ENCODE measurements around the gene NAP1L1.

The NAP1L1 gene

DNA sequence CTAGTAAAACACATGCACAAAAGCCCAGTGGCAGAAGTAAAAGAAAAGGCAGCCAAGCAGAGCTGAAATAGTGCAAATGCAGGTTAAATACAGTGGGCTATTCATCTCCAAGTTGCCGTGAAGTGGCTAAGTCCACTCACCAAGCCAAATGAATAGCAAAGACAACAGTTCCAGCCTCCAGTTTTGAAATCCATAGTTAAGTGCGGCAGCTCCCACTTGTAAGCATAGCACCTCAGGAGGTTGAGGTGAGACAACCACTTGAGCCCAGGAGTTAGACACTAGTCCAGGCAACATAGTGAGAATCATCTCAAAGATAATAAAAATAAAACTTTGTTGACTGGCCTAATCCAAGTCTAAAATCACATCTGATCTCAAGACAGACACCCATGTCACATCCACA lies 43.1 kb downstream of the NAP1L1 start:
- Histone ChIP-seq H2BK5ac (ENCODE audit: low read depth, low read length, poor library complexity) (no peak overlapping the region), H2BK120ac (ENCODE audit: insufficient read depth, low read length, poor library complexity) (no peak overlapping the region), H3K4ac (ENCODE audit: low read depth, low read length) (no peak overlapping the region), H2AFZ (ENCODE audit: insufficient read depth, low read length, poor library complexity) (no peak overlapping the region), H4K8ac (ENCODE audit: low read depth, low read length) (no peak overlapping the region), H4K12ac (ENCODE audit: low read depth, low read length) (no peak overlapping the region), H3K14ac (ENCODE audit: low read length) (no peak overlapping the region), H3K27ac (ENCODE audit: low read depth, low read length) (no peak overlapping the region), H3K23ac (ENCODE audit: low read length) (no peak overlapping the region), H4K91ac (ENCODE audit: low read depth, low read length) (no peak overlapping the region), H3K27me3 (ENCODE audit: insufficient read depth, low read length) (no peaks in the 10 kb centered on the region), H2BK12ac (ENCODE audit: low read length) (no peak overlapping the region), H3K4me1 (ENCODE audit: control insufficient read depth in 1 of 2, insufficient read depth in 2 of 2, low read length in 2 of 2) (peaks cover 0 to 2% of the 10 kb centered on the region in 2 experiments), H3K9ac (ENCODE audit: low read length) (no peak overlapping the region), H3K9me3 (ENCODE audit: insufficient read depth, low read depth, low read length) (no peaks in the 10 kb centered on the region), H3K4me2 (ENCODE audit: low read length) (no peak overlapping the region), H3K79me2 (ENCODE audit: control insufficient read depth, insufficient read depth, low read length, poor library complexity) (no peaks in the 10 kb centered on the region), H3K18ac (ENCODE audit: low read length) (no peak overlapping the region), H3K79me1 (ENCODE audit: low read length) (no peaks in the 10 kb centered on the region), H2AK5ac (ENCODE audit: low read length) (no peak overlapping the region), H3K4me3 (ENCODE audit: low read depth, low read length) (no peak overlapping the region), H3K36me3 (ENCODE audit: control insufficient read depth in 1 of 2, insufficient read depth in 2 of 2, low read length in 2 of 2) (peaks cover 3 to 6% of the 10 kb centered on the region in 2 experiments)
- no peak for DNase-seq
- WGBS (ENCODE audit: extremely low coverage, insufficient coverage, insufficient read length): no CpG with 5 or more reads among the region's 2 CpGs

GRCh38 chr12:76040461-76040860 lies 44.0 kb downstream of the NAP1L1 start:
- no peak overlapping the region for H4K8ac ChIP-seq (ENCODE audit: low read depth, low read length)
- H2AK5ac ChIP-seq (ENCODE audit: low read length): no peak overlapping the region
- no peak overlapping the region for H3K4ac ChIP-seq (ENCODE audit: low read depth, low read length)
- no peak overlapping the region for H2BK120ac ChIP-seq (ENCODE audit: insufficient read depth, low read length, poor library complexity)
- H2BK5ac ChIP-seq (ENCODE audit: low read depth, low read length, poor library complexity): no peak overlapping the region
- no peak overlapping the region for H3K9ac ChIP-seq (ENCODE audit: low read length)
- H3K79me1 ChIP-seq (ENCODE audit: low read length): no peaks in the 10 kb centered on the region
- H3K79me2 ChIP-seq (ENCODE audit: control insufficient read depth, insufficient read depth, low read length, poor library complexity): no peaks in the 10 kb centered on the region
- no peak overlapping the region for H3K27ac ChIP-seq (ENCODE audit: low read depth, low read length)
- H3K14ac ChIP-seq (ENCODE audit: low read length): no peak overlapping the region
- no peak overlapping the region for H3K4me2 ChIP-seq (ENCODE audit: low read length)
- DNase-seq: no peak
- H3K27me3 ChIP-seq (ENCODE audit: insufficient read depth, low read length): no peaks in the 10 kb centered on the region
- H3K36me3 ChIP-seq (ENCODE audit: control insufficient read depth in 1 of 2, insufficient read depth in 2 of 2, low read length in 2 of 2): peaks cover 3 to 6% of the 10 kb centered on the region in 2 experiments
- no peaks in the 10 kb centered on the region for H3K9me3 ChIP-seq (ENCODE audit: insufficient read depth, low read depth, low read length)
- no peak overlapping the region for H3K4me3 ChIP-seq (ENCODE audit: low read depth, low read length)
- peaks cover 0 to 2% of the 10 kb centered on the region in 2 experiments for H3K4me1 ChIP-seq (ENCODE audit: control insufficient read depth in 1 of 2, insufficient read depth in 2 of 2, low read length in 2 of 2)
- no CpG with 5 or more reads among the region's 4 CpGs for WGBS (ENCODE audit: extremely low coverage, insufficient coverage, insufficient read length)
- H3K18ac ChIP-seq (ENCODE audit: low read length): no peak overlapping the region
- H3K23ac ChIP-seq (ENCODE audit: low read length): no peak overlapping the region
- H2BK12ac ChIP-seq (ENCODE audit: low read length): no peak overlapping the region
- no peak overlapping the region for H4K12ac ChIP-seq (ENCODE audit: low read depth, low read length)
- no peak overlapping the region for H2AFZ ChIP-seq (ENCODE audit: insufficient read depth, low read length, poor library complexity)
- no peak overlapping the region for H4K91ac ChIP-seq (ENCODE audit: low read depth, low read length)

DNA sequence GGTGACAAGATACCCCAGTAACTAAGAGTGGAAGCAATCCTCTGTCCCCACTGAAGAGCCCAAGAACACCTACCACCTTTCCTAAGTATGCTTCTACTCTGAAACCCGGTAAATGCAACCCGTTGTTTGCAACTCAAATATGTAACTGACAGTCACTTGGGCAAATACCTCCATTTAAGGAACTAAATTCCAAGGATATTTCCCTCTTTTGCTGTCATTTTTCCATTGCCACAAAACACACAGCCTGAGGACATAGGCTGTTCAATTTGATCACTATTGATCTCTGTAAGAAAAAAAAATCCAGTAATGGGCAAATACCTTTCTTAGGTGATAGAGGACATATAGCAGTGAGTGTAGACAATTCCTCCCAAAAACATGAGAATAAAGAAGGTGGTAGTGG lies 46.3 kb downstream of the NAP1L1 start:
- Histone ChIP-seq H3K4me2 (ENCODE audit: low read length) (no peak overlapping the region), H3K4ac (ENCODE audit: low read depth, low read length) (no peak overlapping the region), H2AK5ac (ENCODE audit: low read length) (no peak overlapping the region), H3K4me3 (ENCODE audit: low read depth, low read length) (no peak overlapping the region), H3K18ac (ENCODE audit: low read length) (no peak overlapping the region), H4K12ac (ENCODE audit: low read depth, low read length) (no peak overlapping the region), H3K23ac (ENCODE audit: low read length) (peak overlapping the region; percentile 84), H3K36me3 (ENCODE audit: control insufficient read depth in 1 of 2, insufficient read depth in 2 of 2, low read length in 2 of 2) (peaks cover 0 to 1% of the 10 kb centered on the region in 2 experiments), H3K79me2 (ENCODE audit: control insufficient read depth, insufficient read depth, low read length, poor library complexity) (no peaks in the 10 kb centered on the region), H3K9ac (ENCODE audit: low read length) (no peak overlapping the region), H3K14ac (ENCODE audit: low read length) (no peak overlapping the region), H2AFZ (ENCODE audit: insufficient read depth, low read length, poor library complexity) (no peak overlapping the region), H4K91ac (ENCODE audit: low read depth, low read length) (no peak overlapping the region), H3K27ac (ENCODE audit: low read depth, low read length) (no peak overlapping the region), H3K4me1 (ENCODE audit: control insufficient read depth in 1 of 2, insufficient read depth in 2 of 2, low read length in 2 of 2) (peaks cover 0 to 2% of the 10 kb centered on the region in 2 experiments), H2BK120ac (ENCODE audit: insufficient read depth, low read length, poor library complexity) (no peak overlapping the region), H2BK5ac (ENCODE audit: low read depth, low read length, poor library complexity) (peak overlapping the region; percentile 21), H3K9me3 (ENCODE audit: insufficient read depth, low read depth, low read length) (no peaks in the 10 kb centered on the region), H2BK12ac (ENCODE audit: low read length) (no peak overlapping the region), H3K27me3 (ENCODE audit: insufficient read depth, low read length) (no peaks in the 10 kb centered on the region), H3K79me1 (ENCODE audit: low read length) (no peaks in the 10 kb centered on the region), H4K8ac (ENCODE audit: low read depth, low read length) (no peak overlapping the region)
- DNase-seq: peak in 1 of 2 donors; percentile 50
- no CpG with 5 or more reads among the region's 2 CpGs for WGBS (ENCODE audit: extremely low coverage, insufficient coverage, insufficient read length)

- Histone ChIP-seq H3K14ac (ENCODE audit: low read length) (no peak overlapping the region), H3K27ac (ENCODE audit: low read depth, low read length) (no peak overlapping the region), H3K4me2 (ENCODE audit: low read length) (no peak overlapping the region), H2BK12ac (ENCODE audit: low read length) (no peak overlapping the region), H3K4ac (ENCODE audit: low read depth, low read length) (no peak overlapping the region), H4K8ac (ENCODE audit: low read depth, low read length) (no peak overlapping the region), H3K79me2 (ENCODE audit: control insufficient read depth, insufficient read depth, low read length, poor library complexity) (no peaks in the 10 kb centered on the region), H3K27me3 (ENCODE audit: insufficient read depth, low read length) (no peaks in the 10 kb centered on the region), H3K36me3 (ENCODE audit: control insufficient read depth in 1 of 2, insufficient read depth in 2 of 2, low read length in 2 of 2) (no peaks in the 10 kb centered on the region), H2BK120ac (ENCODE audit: insufficient read depth, low read length, poor library complexity) (no peak overlapping the region), H3K4me3 (ENCODE audit: low read depth, low read length) (no peak overlapping the region), H3K9ac (ENCODE audit: low read length) (no peak overlapping the region), H2AFZ (ENCODE audit: insufficient read depth, low read length, poor library complexity) (no peak overlapping the region), H3K4me1 (ENCODE audit: control insufficient read depth in 1 of 2, insufficient read depth in 2 of 2, low read length in 2 of 2) (peaks cover 3 to 4% of the 10 kb centered on the region in 2 experiments), H3K23ac (ENCODE audit: low read length) (no peak overlapping the region), H3K79me1 (ENCODE audit: low read length) (no peaks in the 10 kb centered on the region), H3K18ac (ENCODE audit: low read length) (no peak overlapping the region), H4K91ac (ENCODE audit: low read depth, low read length) (no peak overlapping the region), H2BK5ac (ENCODE audit: low read depth, low read length, poor library complexity) (peak overlapping the region; percentile 21), H3K9me3 (ENCODE audit: insufficient read depth, low read depth, low read length) (no peaks in the 10 kb centered on the region), H4K12ac (ENCODE audit: low read depth, low read length) (no peak overlapping the region), H2AK5ac (ENCODE audit: low read length) (no peak overlapping the region)
- peak; percentile 37 to 84 for DNase-seq
- no CpG with 5 or more reads among the region's 13 CpGs for WGBS (ENCODE audit: extremely low coverage, insufficient coverage, insufficient read length)
These were observed 47.1 kb downstream of the NAP1L1 start for GRCh38 chr12:76037130-76038103.
